HEK293T (cell line): ENCODE results near the gene ARHGAP45.

Source experiments
- BHLHE40 ChIP-seq: fragments of 450-650 bp; IDR thresholded peaks from 2 replicates; pipeline ENCODE4 v1.6.1; 2016; ENCODE audit warnings: mild to moderate bottlenecking, moderate library complexity, borderline replicate concordance
- ELF4 ChIP-seq: fragments of 450-650 bp; IDR thresholded peaks from 2 replicates; pipeline ENCODE4 v1.6.1; 2017; ENCODE audit warnings: antibody characterized with exemption
- FOXK2 ChIP-seq: fragments of 450-650 bp; IDR thresholded peaks from 2 replicates; pipeline ENCODE4 v1.6.1; 2016; ENCODE audit warnings: mild to moderate bottlenecking
- L3MBTL2 ChIP-seq: fragments of 450-650 bp; conservative IDR thresholded peaks from 2 replicates; pipeline ENCODE4 v1.6.1; 2016; ENCODE audit warnings: mild to moderate bottlenecking
- PKNOX1 ChIP-seq: fragments of 450-650 bp; IDR thresholded peaks from 2 replicates; pipeline ENCODE4 v1.6.1; 2016
- SP1 ChIP-seq: fragments of 450-650 bp; IDR thresholded peaks from 2 replicates; pipeline ENCODE4 v1.6.1; 2017
- SUZ12 ChIP-seq: fragments of 450-650 bp; IDR thresholded peaks from 2 replicates; pipeline ENCODE4 v1.6.1; 2016; ENCODE audit warnings: mild to moderate bottlenecking
- TARDBP ChIP-seq: fragments of 450-650 bp; IDR thresholded peaks from 2 replicates; pipeline ENCODE4 v1.6.1; 2016
- ZNF384 ChIP-seq: fragments of 450-650 bp; IDR thresholded peaks from 2 replicates; pipeline ENCODE4 v1.6.1; 2016

GRCh38 chr19:1049800-1050199 lies 17.2 kb upstream of the ARHGAP45 start:
- no peak for TF ChIP-seq ELF4
- TF ChIP-seq PKNOX1 = no peak
- no peak for TF ChIP-seq TARDBP
- no peak for TF ChIP-seq SP1
- TF ChIP-seq SUZ12 = no peak
- TF ChIP-seq FOXK2 = no peak
- TF ChIP-seq BHLHE40 = no peak
- no peak for TF ChIP-seq ZNF384
- no peak for TF ChIP-seq L3MBTL2
